GM12873 (cell line): Measurements from ENCODE around the gene VSX2.

ENCODE experiments used
- TF ChIP-seq, protein P1 (sequence below): IDR thresholded peaks from 2 replicates; pipeline ENCODE4 v1.5.1; 2012; ENCODE audit warnings: low read depth, mild to moderate bottlenecking, moderate library complexity, low read length, control low read depth; ENCODE audit not compliant: insufficient read depth; ENCODE audit errors: missing control alignments

VSX2 gene

DNA sequence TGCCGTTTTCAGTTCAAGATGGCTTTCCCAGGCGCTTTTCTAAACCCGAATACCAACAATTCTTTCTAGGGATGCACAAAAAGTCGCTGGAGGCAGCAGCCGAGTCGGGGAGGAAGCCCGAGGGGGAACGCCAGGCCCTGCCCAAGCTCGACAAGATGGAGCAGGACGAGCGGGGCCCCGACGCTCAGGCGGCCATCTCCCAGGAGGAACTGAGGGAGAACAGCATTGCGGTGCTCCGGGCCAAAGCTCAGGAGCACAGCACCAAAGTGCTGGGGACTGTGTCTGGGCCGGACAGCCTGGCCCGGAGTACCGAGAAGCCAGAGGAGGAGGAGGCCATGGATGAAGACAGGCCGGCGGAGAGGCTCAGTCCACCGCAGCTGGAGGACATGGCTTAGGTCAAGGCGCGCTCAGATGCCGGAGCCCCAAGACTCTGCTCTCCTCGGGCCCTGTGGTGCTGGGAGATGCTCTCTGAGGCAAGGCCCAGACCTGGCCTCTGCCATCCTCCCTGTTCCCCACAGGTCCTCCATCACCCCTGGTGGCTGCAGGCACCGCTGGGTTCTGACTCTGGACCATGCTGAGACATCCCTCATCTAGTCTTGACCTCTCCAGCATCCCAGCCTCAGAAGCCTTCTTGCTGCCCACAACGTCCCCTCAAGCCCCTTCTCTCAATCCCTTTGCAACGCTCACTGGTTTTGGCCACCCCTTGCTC, 21.4 kb downstream of the VSX2 start:
- TF ChIP-seq, protein P1, sequence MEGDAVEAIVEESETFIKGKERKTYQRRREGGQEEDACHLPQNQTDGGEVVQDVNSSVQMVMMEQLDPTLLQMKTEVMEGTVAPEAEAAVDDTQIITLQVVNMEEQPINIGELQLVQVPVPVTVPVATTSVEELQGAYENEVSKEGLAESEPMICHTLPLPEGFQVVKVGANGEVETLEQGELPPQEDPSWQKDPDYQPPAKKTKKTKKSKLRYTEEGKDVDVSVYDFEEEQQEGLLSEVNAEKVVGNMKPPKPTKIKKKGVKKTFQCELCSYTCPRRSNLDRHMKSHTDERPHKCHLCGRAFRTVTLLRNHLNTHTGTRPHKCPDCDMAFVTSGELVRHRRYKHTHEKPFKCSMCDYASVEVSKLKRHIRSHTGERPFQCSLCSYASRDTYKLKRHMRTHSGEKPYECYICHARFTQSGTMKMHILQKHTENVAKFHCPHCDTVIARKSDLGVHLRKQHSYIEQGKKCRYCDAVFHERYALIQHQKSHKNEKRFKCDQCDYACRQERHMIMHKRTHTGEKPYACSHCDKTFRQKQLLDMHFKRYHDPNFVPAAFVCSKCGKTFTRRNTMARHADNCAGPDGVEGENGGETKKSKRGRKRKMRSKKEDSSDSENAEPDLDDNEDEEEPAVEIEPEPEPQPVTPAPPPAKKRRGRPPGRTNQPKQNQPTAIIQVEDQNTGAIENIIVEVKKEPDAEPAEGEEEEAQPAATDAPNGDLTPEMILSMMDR: no peak

DNA sequence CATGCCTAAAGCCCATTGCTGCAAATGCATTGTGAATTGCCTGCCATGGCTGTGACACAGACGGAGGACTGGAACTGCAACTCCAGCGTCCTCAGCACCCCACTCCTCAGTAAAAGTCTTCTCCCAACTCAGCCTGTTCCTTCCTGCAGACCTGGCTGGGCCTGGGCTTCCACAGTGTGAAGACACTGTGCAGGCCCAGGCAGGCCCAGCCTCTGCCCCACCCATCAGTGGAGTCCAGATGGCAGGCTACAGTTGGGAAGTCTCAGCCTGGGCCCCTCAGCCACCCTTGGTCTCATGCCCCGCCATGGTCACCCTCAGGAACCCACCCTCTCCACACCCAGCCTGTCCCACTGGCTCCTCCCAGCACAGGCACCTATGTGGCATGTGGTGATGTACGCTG, 22.0 kb downstream of the VSX2 start:
- TF ChIP-seq, protein P1: no peak

DNA sequence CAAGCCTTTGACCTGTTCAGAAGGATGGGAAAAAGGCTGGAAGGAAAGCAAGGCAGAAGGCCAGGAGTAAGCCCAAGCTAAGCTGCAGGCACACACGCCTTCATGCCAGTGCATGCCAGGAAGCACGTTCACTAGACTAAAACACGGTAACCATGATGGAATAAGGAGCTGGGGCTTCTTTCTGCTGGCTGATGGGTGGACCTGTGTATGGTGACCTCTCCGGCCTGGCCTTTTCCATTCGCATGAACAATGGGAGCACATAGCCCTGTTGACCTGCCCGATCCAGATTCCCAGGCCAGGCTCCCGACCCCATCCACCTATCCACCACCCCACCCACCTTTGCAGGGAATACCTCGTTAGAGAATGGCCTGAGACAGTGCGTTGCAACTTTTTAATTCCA, 22.8 kb downstream of the VSX2 start:
- TF ChIP-seq, protein P1: no peak

DNA sequence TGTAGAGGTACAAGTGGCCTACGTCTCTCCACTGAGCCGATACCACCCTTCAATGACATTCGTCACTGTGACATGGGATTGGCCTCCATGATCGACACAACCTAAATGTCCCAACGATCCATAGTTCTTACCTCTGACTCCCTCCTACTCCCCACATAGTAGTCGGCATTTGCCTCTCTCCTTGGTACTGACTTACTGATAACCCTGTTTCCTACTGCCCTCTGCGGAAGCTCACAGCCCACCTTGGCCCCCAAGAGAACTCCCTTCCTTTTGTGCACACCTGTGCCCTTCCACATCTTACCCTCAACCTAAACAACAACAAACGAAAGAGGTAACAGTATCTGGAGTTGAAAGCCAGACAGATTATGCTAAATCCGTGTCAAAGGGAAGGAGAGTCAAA, 23.9 kb downstream of the VSX2 start:
- TF ChIP-seq, protein P1: no peak

DNA sequence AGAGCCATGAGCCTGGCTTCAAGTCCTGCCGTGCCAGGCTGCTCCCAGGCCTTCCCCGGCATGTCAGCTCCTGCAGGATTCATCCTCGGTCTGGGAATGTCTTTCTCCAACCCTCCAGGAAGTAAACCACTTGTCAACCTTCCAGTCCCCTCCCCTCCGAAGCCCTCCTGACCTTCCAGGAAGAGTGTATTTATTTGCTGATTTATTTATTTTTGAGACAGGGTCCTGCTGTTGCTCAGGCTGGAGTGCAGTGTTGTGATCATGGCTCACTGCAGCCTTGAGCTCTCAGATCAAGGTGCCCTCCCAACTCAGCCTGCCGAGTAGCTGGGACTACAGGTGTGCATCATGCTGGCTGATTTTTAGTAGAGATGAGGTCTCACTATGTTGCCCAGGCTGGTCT, 24.7 kb downstream of the VSX2 start:
- TF ChIP-seq, protein P1: no peak

DNA sequence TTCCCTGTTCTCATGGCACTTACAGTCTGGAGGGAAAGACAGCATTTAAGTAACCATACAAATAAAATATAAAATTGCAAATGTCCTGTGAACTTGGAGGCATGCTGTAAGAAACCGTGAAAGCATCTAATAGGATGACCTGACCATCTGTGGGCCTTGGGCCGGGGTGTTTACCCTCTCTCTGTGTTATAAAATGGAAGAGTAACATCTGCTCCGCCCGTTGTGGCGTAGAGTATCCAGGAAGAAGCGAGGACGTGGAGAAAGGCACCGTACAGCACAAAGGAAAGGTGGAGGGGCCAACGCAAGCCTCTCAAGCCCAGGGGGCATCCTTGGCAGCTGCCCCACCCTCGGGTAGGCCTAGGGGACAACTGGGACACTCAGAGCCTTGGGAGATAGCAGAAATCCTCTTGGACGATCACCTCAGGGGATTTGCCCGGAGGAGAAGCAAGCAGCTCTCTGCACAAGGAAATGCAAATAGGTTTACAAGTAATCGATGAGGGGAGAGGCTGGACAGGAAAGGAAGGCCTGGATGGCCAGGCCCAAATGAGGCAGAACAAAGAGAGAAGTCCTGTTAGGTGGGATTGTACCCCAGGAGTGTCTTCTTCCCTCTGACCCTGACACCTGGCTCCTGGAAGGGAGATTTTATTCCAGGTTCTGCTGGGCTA, 26.2 kb downstream of the VSX2 start:
- TF ChIP-seq, protein P1: no peak

DNA sequence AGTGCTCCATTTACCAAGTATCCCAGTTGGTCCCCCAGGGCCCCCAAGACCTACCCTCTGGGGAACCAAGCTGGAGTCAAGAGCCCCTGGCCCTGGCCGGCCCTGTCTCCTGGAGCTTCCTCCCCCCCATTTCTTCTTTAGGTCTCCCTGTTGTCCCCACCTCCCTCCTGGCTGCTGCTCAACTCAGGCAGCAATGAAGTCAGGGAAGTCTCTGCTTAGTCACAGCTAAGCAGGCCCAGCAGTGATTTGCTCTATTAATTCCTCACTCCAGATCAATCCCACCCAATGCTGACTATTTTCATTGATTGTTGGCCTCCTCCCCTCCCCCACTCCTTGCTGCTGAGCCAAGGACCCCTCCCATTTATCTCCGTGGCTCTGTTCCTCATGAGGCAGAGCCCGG, 28.3 kb downstream of the VSX2 start:
- TF ChIP-seq, protein P1: no peak
